Left lung (tissue), 10 donors: ENCODE measurements around the gene HSD17B7. TPM values are rescaled to one million over a fixed set of nuclear protein-coding genes. Genes with fewer than 3 reads are reported as not detected.
A peak's percentile ranks its signal among the peaks of the same experiment; 100 is the strongest.

Source experiments
- ATAC-seq: fragments of 200-7000 bp; cut with Tn5 transposase; one replicate; pipeline ENCODE4 v1.9.1; 2020; ENCODE audit warnings: moderate library complexity
- DNase-seq, 4 donors: peaks; one replicate each; pipeline ENCODE4 v3.0.0-alpha.2; 2013 to 2020
- H3K27ac ChIP-seq, 2 donors: fragments of 200-600 bp; sonication (generic) in 1 of 2; one replicate each; pipeline versions ENCODE4 v1.5.0 to v1.8.0; 2020 to 2021
- H3K27me3 ChIP-seq, 2 donors: fragments of 200-600 bp; sonication (generic) in 1 of 2; one replicate each; pipeline versions ENCODE4 v1.5.0 to v1.8.0; 2020 to 2021
- H3K36me3 ChIP-seq, 2 donors: fragments of 200-600 bp; sonication (generic) in 1 of 2; one replicate each; pipeline versions ENCODE4 v1.5.0 to v1.8.0; 2020 to 2021
- H3K4me1 ChIP-seq, 2 donors: fragments of 200-600 bp; one replicate each; pipeline ENCODE4 v1.8.0; 2021
- H3K4me3 ChIP-seq, 2 donors: fragments of 200-600 bp; sonication (generic) in 1 of 2; one replicate each; pipeline versions ENCODE4 v1.5.0 to v1.8.0; 2020 to 2021; ENCODE audit warnings: mild to moderate bottlenecking in 1 of 2
- H3K9me3 ChIP-seq, 2 donors: fragments of 200-600 bp; sonication (generic) in 1 of 2; one replicate each; pipeline versions ENCODE4 v1.5.0 to v1.8.0; 2020 to 2021
- intact Hi-C, 2 donors: fragments of 100-400 bp; cut with DNase I; formaldehyde crosslinking; loops; one replicate each; pipeline versions ENCODE4 v1.11.2 to v1.14.2; 2022
- polyA plus RNA-seq, 6 donors: library from polyadenylated mRNA; unstranded; fragments of 120-200 nt; gene quantifications; one replicate each; pipeline ENCODE4 v1.2.1, GENCODE V29; 2013; ENCODE audit not compliant: insufficient read length in 6 of 6
- total RNA-seq, 2 donors: library from RNA; stranded (reverse); fragmentation: NEBNext Ultra II Directional; extraction: Animal tissue kit (Norgen Biotek cat#: 25700); gene quantifications; one replicate each; pipeline ENCODE4 v1.2.1, GENCODE V29; 2021
- TF ChIP-seq, protein P1 (sequence below), 2 donors: fragments of 200-600 bp; sonication (generic) in 1 of 2; IDR thresholded peaks; one replicate each; pipeline versions ENCODE4 v1.5.0 to v1.8.0; 2021; ENCODE audit warnings: antibody characterized with exemption in 2 of 2
- donor health status: DM: no; HTN: yes; CAD: no.
- donor health status: DM: no; HTN: no; CAD: no.

The HSD17B7 gene
- total and polyA plus RNA-seq, 8 donors: 16.4 to 33.7 (median 22.2) TPM

DNA sequence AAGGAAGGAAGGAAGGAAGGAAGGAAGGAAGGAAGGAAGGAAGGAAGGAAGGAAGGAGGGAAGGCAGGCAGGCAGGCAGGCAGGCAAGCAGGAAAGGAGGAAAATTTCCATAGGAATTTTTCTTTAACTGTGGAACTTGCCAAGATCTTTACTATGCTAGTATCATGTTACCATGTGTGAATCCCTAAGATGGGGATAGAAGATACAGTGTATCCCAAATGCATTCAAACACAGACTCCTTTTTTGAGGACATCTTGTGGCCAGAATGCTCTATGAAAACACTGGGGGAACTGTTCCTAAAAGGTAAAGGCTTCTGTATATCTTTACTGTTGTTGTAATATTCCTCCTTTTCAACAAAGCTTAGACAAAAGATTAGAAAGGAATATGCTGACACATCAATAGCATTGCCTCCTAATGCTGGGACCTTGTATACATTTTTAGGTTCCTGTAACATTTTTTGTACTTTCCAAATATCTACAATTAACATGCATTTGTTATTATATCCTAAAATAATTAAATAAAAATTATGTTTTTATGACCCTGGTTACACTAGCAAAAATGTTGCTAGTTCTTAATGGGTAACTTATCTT, 49.8 kb downstream of the HSD17B7 start:
- TF ChIP-seq, protein P1, sequence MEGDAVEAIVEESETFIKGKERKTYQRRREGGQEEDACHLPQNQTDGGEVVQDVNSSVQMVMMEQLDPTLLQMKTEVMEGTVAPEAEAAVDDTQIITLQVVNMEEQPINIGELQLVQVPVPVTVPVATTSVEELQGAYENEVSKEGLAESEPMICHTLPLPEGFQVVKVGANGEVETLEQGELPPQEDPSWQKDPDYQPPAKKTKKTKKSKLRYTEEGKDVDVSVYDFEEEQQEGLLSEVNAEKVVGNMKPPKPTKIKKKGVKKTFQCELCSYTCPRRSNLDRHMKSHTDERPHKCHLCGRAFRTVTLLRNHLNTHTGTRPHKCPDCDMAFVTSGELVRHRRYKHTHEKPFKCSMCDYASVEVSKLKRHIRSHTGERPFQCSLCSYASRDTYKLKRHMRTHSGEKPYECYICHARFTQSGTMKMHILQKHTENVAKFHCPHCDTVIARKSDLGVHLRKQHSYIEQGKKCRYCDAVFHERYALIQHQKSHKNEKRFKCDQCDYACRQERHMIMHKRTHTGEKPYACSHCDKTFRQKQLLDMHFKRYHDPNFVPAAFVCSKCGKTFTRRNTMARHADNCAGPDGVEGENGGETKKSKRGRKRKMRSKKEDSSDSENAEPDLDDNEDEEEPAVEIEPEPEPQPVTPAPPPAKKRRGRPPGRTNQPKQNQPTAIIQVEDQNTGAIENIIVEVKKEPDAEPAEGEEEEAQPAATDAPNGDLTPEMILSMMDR (IDR thresholded peaks at IDR 0.05): no peak
- intact Hi-C loops: no loop called here

DNA sequence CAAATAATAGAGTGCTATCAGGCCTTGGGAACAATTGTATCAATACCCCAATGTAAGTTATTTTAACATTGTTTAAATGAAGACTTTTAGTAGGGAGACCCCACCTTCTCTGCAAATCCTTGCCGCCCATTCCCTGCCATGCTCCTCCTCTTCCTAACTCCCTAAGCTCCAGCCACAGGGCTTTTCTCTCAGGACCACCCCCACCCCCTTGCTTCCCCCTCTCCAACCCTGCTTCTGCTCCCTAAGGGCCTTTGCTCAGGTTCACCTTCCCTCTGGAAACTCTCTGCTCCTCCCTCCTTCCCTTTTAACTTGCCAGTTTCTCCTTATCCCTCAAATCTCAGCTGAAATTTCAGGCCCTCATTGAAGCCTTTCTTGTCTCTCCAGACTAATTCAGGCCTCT, 53.7 kb downstream of the HSD17B7 start:
- TF ChIP-seq, protein P1 (IDR thresholded peaks at IDR 0.05): no peak
- ATAC-seq (no peak), DNase-seq (no peak)
- Histone ChIP-seq H3K27me3 (no peaks in the 10 kb centered on the region), H3K4me1 (no peaks in the 10 kb centered on the region), H3K36me3 (no peaks in the 10 kb centered on the region), H3K27ac (no peak overlapping the region), H3K4me3 (no peak overlapping the region), H3K9me3 (peaks cover 0 to 8% of the 10 kb centered on the region in 2 donors)
- intact Hi-C loops: no loop called here

More for the DNA sequence above, 49.8 kb downstream of the HSD17B7 start:
- peaks cover 0 to 18% of the 10 kb centered on the region in 2 donors for H3K9me3 ChIP-seq
- H3K27me3 ChIP-seq: no peaks in the 10 kb centered on the region
- no peak overlapping the region for H3K4me3 ChIP-seq
- ATAC-seq: no peak
- DNase-seq: no peak
- H3K36me3 ChIP-seq: no peaks in the 10 kb centered on the region
- no peaks in the 10 kb centered on the region for H3K4me1 ChIP-seq
- no peak overlapping the region for H3K27ac ChIP-seq

DNA sequence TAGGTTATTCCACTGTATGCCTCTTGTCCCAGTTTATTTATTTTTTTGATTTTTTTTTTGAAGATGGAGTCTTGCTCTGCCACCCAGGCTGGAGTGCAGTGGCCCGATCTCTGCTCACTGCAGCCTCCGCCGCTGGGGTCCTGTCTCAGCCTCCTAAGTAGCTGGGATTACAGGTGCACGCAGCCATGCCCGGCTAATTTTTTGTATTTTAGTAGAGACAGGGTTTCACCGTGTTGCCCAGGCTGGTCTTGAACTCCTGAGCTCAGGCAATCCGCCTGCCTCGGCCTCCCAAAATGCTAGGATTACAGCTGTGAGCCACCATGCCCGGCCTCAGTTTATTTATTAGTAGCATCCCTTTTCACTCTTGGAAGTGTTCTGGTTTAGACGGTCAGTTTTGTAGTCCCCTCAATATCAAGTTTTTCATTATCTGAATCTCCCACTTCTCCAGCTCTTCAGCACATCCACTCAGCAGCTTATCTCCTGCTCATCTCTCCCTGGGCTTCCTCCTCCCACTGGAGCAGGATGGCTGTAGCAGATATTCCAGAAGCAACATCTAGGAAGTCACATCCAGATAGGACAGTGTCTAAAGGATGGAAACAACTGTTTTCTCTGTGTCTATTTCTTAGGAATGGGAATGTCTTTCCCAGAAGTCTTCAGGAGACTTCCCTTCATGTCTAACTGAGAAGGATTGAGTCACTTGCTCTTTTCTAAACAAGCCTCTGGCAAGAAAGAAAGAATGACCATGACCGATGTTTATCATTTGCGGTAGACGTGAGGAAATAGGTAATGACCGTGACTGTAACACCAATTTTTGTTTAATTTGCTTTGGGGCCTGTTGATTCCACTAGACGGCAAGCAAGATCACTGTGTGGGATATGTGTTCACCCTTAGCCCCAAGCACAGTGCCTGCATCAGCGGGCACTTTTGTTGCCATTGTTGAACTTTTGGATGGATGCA, 56.0 kb downstream of the HSD17B7 start:
- ATAC-seq (no peak), DNase-seq (peak in 1 of 4 donors; percentile 53)
- Histone ChIP-seq H3K27me3 (no peaks in the 10 kb centered on the region), H3K4me3 (no peak overlapping the region), H3K27ac (no peak overlapping the region), H3K36me3 (no peaks in the 10 kb centered on the region), H3K9me3 (no peaks in the 10 kb centered on the region), H3K4me1 (no peaks in the 10 kb centered on the region)
- intact Hi-C loops: no loop called here
- TF ChIP-seq, protein P1 (IDR thresholded peaks at IDR 0.05): no peak

DNA sequence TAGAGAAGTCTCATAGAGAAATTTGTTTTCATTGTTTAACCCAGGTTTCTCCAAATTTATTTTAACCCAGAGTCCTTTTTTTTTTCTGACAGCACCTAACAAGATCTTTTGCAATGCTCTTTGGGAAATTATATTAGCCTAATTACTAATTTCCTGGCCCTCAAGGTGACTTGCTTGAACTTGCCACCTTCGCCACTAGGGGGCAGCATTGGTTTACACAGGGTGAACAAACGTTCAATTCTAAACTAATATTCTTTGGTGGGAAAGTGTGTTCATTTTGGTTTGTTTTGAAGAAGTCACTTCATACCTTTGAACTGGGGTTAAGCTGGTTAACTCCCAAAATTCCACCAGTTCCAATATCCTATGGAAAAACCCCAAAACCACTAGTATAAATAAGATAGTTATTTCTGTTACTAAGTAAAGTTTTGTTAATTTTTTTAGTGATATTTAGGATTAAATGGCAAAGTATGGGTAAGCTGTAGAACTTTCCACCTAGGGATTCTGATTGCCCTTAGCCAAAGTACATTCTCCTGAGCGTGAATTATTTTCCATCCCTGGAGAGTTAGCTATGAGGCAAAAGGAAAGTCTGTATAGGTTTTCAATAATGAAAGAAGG, 57.4 kb downstream of the HSD17B7 start:
- no peaks in the 10 kb centered on the region for H3K4me1 ChIP-seq
- H3K4me3 ChIP-seq: no peak overlapping the region
- peak; percentile 81 for ATAC-seq
- TF ChIP-seq, protein P1 (IDR thresholded peaks at IDR 0.05): peak; percentile 90 to 97
- DNase-seq: peak; percentile 44 to 80 (median 71)
- no peak overlapping the region for H3K27ac ChIP-seq
- no peaks in the 10 kb centered on the region for H3K27me3 ChIP-seq
- no peaks in the 10 kb centered on the region for H3K9me3 ChIP-seq
- no peaks in the 10 kb centered on the region for H3K36me3 ChIP-seq
- intact Hi-C loops: no loop called here

DNA sequence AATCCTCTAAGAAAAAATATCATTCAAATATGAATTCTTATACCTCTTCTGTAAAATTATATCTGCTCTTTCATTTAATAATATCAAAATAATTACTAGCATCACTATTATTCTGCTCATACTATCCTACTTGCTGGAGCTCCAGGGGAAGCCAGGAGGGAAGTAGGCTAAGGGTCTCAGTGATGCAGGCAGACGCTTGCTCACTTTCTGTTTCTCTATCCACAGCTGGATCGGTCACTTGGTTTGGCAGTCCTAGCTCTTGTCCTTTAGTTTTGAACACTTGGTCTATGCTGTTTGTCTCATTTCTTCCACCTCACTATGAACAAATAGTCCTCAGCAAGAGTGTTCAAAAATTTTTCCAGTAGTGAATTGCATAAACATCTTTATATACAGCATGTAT, 59.2 kb downstream of the HSD17B7 start:
- DNase-seq (no peak), ATAC-seq (no peak)
- H3K36me3 ChIP-seq: no peaks in the 10 kb centered on the region
- no peak overlapping the region for H3K27ac ChIP-seq
- TF ChIP-seq, protein P1 (IDR thresholded peaks at IDR 0.05): no peak
- no peak overlapping the region for H3K4me3 ChIP-seq
- intact Hi-C loops: loop anchor here in 1 of 2 donors (5.0 to 10.0 kb wide), 2 partner anchors 325 to 468 kb away; no protein-coding TSS in a partner anchor
- H3K4me1 ChIP-seq: no peaks in the 10 kb centered on the region
- no peaks in the 10 kb centered on the region for H3K27me3 ChIP-seq
- H3K9me3 ChIP-seq: no peaks in the 10 kb centered on the region
